ENCODE results near the gene GRIN3B. TPM values are rescaled to one million over a fixed set of nuclear protein-coding genes. Genes with fewer than 3 reads are reported as not detected.

Gene GRIN3B
- total and polyA plus RNA-seq, 9 of the 15 experiments (the other 6 are each of a cell fraction or from before 2014, with no cell fraction given): 0.06 to 0.95 (median 0.19) TPM; not detected in 6

DNA sequence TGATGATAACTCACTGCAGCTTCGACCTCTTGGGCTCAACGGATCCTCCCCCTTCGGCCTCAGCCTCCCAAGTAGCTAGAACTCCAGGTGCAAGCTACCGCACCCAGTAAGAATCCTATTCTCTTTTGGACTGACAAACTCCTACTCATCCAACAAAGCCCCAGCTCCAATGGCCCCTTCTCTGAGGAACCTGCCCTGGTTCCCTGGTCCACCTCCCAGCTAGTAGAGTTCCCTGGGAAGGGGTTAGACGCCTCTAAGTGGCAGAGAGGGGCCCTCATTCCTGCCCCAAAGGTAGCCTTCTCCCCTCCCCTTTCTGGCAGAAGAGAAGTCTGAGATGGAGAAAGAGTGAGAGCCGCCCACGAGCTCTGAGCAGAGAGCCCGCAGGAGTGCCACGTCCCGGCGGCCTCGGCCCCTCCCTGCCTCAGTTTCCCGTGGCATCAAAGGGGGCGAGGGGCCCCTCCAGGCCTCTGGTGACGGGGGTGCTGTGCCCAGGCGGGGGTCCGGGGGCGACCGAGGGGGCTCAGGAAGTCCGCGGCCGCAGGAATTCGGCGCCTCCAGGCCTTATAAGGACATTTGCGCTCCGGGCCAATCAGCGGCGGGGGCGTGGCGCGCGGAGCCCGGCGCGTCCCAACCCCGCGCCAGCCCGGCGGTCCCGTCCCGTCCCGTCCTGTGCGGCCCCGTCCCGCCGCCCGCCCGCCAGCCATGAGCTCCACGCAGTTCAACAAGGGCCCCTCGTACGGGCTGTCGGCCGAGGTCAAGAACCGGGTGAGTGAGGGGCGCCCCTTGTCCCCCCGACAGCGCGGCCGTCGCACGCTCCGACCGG is 26.0 kb downstream of the GRIN3B start, which contains the start of gene CNN2 (continued):
- 0 out of 2 replicates have a peak, but pooled peaks have one; percentile 34 for TF ChIP-seq THAP12 (CRISPR knock-in tag; IDR thresholded peaks at IDR 0.05)
- TF ChIP-seq USF1 (CRISPR knock-in tag; IDR thresholded peaks at IDR 0.05): 0 out of 2 replicates have a peak, but pooled peaks have one; percentile 25
- no peak for TF ChIP-seq HDAC6 (IDR thresholded peaks at IDR 0.05; ENCODE audit: low read depth, low read length)
- TF ChIP-seq NEUROD1 (IDR thresholded peaks at IDR 0.05; ENCODE audit: borderline replicate concordance, low read depth, low read length, partially characterized antibody): no peak
- TF ChIP-seq CBX1 (IDR thresholded peaks at IDR 0.05; ENCODE audit: low read depth): no peak
- TF ChIP-seq NRF1 (conservative IDR thresholded peaks at IDR 0.05 in 1 of 2, IDR thresholded peaks at IDR 0.05 in 1 of 2): peak in 1 of 2 experiments; percentile 61; a peak in 2 of 4 replicates
- TF ChIP-seq HNRNPL (IDR thresholded peaks at IDR 0.05; ENCODE audit: low read depth, low read length): no peak
- TF ChIP-seq RNF219 (CRISPR knock-in tag; IDR thresholded peaks at IDR 0.05): no peak
- TF ChIP-seq ZNF740 (CRISPR knock-in tag; IDR thresholded peaks at IDR 0.05): no peak
- TF ChIP-seq ZNF740 (tag; IDR thresholded peaks at IDR 0.05): no peak
- TF ChIP-seq POLR3A (IDR thresholded peaks at IDR 0.05; ENCODE audit: borderline replicate concordance, extremely low read depth, insufficient read depth, insufficient read length): no peak
- TF ChIP-seq EP400 (IDR thresholded peaks at IDR 0.05): peak; percentile 68
- TF ChIP-seq, protein P1, sequence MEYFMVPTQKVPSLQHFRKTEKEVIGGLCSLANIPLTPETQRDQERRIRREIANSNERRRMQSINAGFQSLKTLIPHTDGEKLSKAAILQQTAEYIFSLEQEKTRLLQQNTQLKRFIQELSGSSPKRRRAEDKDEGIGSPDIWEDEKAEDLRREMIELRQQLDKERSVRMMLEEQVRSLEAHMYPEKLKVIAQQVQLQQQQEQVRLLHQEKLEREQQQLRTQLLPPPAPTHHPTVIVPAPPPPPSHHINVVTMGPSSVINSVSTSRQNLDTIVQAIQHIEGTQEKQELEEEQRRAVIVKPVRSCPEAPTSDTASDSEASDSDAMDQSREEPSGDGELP (CRISPR knock-in tag; IDR thresholded peaks at IDR 0.05; ENCODE audit: borderline replicate concordance): peak; percentile 7; the same call in 1 of the 2 replicates
- TF ChIP-seq PCBP1 (IDR thresholded peaks at IDR 0.05; ENCODE audit: low read depth, low read length, poor library complexity, severe bottlenecking): no peak

Data from K562 (cell line).